Cerebellar nuclear complex (tissue), 1 donor: Measurements from ENCODE around the gene PACS1.
A peak's percentile ranks its signal among the peaks of the same experiment; 100 is the strongest.
"Not testable (repeated sequence)": the region's sequence is repeated elsewhere in the genome, so short reads cannot be mapped to it uniquely, and the experiment has no call there.

Experiments
- DNase-seq, 2 experiments: peaks; one replicate each; lab custom pipeline; 2025; lab: John Stamatoyannopoulos, UW

PACS1 gene

GRCh38 chr11:66226101-66226500 is 156.0 kb downstream of the PACS1 start:
- DNase-seq, result peak in 1 of 2 experiments; percentile 32

- peak in 1 of 2 experiments; percentile 51 for DNase-seq
Observed at GRCh38 chr11:66227700-66228099, 157.6 kb downstream of the PACS1 start.

DNA sequence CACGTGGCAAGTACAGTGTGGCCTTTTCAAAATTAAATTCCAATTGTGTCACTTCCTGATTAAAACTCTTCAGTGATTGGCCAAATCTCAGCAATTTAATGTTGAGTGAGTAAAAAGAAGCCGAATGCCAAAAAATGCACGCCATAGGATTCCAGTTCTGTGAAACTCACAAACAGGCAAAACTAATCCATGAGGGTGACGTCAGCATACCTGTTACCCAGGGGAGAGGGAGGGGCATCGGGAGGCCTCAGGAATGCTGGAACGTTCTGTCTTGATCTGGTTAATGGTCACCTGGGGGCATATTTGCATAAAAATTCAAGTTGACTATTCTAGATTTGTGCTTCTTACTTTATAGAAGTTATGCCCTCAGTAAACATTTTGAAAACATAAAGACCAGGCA is 158.4 kb downstream of the PACS1 start:
- no peak for DNase-seq

- peak; percentile 27 to 67 for DNase-seq
Observed at GRCh38 chr11:66230156-66230555, 160.1 kb downstream of the PACS1 start.

DNA sequence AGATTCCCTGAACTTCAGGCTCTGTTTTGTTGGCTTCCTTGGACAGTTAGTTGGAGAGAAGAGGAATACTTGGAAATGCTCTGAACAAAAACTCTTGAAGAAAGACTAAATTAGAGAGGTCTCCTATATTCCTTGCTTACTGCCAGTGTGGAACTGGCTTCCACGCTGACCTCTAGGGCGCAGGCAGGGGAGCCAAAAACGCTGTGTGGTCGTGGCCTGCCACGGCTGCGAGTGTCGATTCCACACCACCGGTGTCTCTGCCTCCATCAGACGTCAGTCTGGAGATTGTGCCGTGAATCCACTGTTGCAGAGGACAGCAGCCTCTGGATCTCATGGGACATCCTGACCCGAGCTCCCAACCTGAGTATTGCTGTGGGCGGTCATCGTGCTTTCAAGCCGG is 160.9 kb downstream of the PACS1 start:
- DNase-seq, result no peak

GRCh38 chr11:66231561-66231960 is 161.5 kb downstream of the PACS1 start:
- DNase-seq, result peak in 1 of 2 experiments; percentile 58

GRCh38 chr11:66232769-66233168 is 162.7 kb downstream of the PACS1 start:
- no peak for DNase-seq

- no peak for DNase-seq
Observed at GRCh38 chr11:66233301-66233700, 163.2 kb downstream of the PACS1 start.

- no peak for DNase-seq
Observed at GRCh38 chr11:66235141-66235540, 165.1 kb downstream of the PACS1 start.

DNA sequence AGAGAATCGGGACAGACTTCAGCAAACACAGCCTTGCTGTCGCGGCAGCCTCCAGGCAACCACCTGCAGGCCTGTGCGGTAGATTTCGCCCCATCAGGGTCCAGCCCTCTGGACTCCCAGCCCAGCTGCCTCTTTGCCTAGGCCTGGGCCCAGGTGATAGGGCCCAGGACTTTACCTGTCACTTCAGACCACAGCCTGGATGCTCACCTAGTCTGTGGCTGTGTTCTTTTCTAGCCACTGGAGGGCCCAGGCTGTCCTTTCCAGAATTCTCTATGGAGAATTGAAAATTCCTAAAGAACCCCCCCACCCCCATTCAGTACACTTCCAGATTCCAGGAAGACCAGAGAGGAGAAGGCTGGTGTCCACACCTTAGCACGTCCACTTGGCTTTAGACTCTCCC is 167.8 kb downstream of the PACS1 start:
- DNase-seq, result no peak

DNA sequence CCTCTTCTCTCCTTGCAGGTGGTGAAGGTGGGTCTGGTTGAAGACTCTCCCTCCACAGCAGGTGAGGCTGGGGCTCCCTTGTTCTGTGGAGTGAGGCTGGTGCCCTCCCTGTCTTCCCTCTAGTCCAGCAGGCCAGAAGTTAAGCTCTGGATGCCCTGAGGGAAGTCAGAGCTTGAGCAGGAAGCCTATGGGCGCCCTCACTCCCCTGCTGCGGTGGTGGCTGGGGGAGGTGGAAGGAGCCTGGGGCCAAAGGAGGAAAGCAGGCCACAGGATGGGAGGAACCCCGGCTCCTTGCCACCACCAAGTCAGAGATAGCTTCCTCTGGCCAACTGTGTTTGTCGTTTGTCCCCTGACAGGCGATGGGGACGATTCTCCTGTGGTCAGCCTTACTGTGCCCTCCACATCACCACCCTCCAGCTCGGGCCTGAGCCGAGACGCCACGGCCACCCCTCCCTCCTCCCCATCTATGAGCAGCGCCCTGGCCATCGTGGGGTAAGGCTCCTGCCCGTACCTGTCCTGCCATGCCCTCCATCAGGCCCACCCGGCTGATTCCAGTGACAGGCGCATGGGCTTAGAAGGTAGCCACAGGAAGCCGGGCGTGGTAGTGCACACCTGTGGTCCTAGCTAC is 168.8 kb downstream of the PACS1 start:
- DNase-seq, result no peak

DNA sequence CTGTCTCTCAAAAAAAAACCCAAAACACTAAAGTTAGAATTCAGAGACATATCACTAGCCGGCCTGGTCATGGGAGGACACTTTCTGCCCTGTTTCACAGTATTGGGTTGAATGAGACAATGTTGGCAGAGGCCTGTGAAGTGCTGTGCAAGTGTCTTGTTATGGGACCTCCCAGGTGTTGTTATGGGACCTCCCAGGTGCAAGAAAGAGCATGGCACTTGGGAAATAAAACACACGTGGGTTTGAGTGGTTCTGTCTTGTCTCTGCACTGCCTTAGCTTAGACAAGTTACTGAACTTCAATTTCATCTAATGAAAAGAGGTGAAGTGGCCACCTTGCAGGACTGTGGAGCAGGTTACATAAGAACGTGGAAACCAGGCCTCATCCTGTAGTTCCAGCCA is 169.4 kb downstream of the PACS1 start:
- DNase-seq, result no peak

- no peak for DNase-seq
Observed at GRCh38 chr11:66239998-66240780, 170.1 kb downstream of the PACS1 start.

- DNase-seq, result no peak
Observed at GRCh38 chr11:66240781-66241136, 170.7 kb downstream of the PACS1 start.

DNA sequence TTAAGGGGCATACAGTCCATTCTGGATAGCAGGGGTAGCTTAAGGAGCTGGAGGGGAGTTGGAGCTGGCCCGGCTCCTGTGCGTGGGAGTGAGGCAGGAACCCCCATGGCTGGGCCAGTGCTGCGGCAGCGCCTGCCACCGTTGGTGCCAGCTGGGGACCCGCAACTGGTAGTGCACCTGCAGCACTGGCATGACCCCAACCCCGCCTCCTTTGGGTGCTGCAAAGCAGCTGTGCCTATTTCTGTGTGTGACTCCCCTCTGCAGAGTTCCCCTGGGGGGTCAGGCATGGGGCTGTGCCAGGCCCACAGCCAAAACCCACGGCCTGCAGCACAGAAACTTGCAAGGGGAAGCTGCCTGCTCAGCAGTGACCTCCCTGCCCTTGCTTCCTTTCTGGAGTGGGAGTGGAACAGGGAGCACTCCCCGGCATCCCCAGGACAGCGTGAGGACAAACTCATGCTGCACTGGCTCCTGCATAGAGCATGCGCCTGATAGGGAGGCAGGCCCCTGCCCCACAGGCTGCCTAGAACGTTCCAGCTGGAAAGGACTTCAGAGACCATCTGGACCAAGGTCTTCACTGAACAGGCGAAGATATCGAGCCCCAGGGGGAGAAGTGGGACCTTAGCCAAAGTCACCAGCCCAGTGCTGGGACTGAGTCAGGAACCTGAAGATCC is 172.2 kb downstream of the PACS1 start:
- DNase-seq, result peak in 1 of 2 experiments; percentile 74

DNA sequence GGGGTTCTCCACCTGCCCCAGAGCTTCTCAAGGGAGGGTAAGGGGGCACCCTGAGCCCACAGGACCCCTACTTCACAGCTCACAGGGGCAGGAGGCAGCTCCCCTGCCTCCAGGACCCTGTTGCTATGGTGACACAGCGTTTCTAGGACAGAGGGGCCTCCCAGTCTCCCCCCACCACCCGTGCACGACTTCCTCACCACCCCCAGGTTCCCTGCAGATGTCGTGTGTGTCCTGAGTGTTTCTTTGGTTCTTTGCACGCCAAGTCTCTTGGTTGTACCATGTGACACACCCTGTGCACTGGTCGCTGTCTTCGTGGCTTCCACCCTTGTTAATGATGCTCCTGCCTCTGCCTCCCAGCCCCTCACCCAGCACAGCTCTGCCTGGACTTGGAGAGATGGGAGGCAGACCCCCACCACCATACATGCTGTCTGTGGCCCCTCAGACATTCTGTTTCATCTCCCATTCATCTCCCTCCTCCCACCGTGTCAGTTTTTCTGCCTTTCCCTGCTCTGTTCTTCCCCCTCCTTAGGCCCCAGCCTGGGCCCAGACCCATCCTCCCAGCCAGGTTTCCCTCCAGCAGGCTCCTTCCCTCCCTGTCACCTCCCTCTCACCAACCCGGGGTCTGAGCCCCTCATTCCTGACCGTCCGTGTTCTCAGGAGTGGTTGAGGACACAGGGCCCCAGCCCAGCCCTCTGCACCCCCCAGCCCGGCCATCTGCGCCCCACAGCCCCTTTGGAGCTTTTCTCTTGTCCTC is 173.9 kb downstream of the PACS1 start:
- no peak for DNase-seq

DNA sequence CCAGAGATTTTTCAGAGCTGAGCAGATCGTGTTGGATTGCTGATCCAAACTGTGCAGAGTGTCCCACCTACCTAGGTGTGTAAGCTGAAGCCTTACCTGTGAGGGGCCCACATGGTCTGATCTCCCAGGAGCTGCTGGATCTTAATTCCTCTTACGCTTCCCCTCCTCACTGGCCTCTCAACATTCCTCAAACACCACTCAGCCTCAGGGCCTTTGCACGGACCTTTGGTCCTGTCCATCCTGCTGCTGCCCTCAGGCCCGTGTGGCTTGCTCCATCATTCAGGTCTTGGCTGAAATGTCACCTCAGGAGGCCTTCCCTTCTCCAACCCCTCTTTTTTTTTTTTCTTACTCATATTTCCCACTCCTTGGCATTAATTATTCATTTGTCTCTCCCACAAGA is 177.2 kb downstream of the PACS1 start:
- no peak for DNase-seq

- no peak for DNase-seq
Observed at GRCh38 chr11:66247801-66248200, 177.7 kb downstream of the PACS1 start.

- DNase-seq, result no peak
Observed at GRCh38 chr11:66248903-66249302, 178.8 kb downstream of the PACS1 start.

GRCh38 chr11:66251809-66252208 is 181.7 kb downstream of the PACS1 start:
- DNase-seq, result peak in 1 of 2 experiments; percentile 15

DNA sequence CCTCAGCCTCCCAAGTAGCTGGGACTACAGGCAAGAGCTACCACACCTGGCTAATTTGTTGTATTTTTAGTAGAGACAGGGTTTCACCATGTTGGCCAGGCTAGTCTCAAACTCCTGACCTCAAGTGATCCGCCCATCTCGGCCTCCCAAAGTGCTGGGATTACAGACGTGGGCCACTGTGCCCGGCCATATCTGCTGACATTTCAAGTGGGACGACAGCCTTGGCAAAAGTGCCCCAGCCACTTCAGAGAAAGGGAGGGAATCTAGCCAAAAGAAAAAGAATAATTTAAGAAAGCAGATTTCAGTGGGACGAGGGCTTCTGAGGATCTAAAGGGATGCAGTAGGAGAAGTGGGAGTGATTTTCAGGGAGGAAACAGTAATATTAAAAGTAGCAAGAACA is 183.0 kb downstream of the PACS1 start:
- DNase-seq, result not testable (repeated sequence)

DNA sequence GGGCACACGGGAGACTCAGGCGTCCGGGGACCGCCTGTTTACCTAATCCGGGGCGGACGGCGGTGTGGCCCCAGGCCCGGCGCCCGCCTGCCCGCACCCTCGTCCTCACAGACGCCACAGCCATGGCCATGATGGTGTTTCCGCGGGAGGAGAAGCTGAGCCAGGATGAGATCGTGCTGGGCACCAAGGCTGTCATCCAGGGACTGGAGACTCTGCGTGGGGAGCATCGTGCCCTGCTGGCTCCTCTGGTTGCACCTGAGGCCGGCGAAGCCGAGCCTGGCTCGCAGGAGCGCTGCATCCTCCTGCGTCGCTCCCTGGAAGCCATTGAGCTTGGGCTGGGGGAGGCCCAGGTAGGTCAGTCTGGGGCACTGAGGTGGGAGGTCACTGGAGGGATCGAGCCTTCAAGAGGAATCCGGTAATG is 188.4 kb downstream of the PACS1 start:
- DNase-seq, result no peak
